Tibial artery (tissue), 4 donors: Measurements from ENCODE around the gene CD34.

Source experiments
- DNase-seq, 2 donors: peaks; one replicate each; pipeline ENCODE4 v3.0.0-alpha.2; 2019
- H3K27ac ChIP-seq, 2 donors: fragments of 200-600 bp; sonication (generic) in 1 of 2; 1 replicate in 1 of 2; 2 replicates in 1 of 2; pipeline ENCODE4 v1.5.1; 2018 to 2019; ENCODE audit warnings: mild to moderate bottlenecking in 1 of 2
- H3K27me3 ChIP-seq, 2 donors: fragments of 200-600 bp; sonication (generic) in 1 of 2; one replicate each; pipeline versions ENCODE4 v1.5.1 to v1.6.0; 2016 to 2019
- H3K36me3 ChIP-seq, 3 donors: fragments of 200-600 bp; sonication (generic) in 2 of 3; one replicate each; pipeline ENCODE4 v1.5.1; 2016 to 2019; ENCODE audit warnings: mild to moderate bottlenecking in 2 of 3
- H3K4me1 ChIP-seq, 4 donors: fragments of 200-600 bp; sonication (generic) in 2 of 4; 1 replicate in 3 of 4; 2 replicates in 1 of 4; pipeline ENCODE4 v1.5.1; 2016 to 2019
- H3K4me3 ChIP-seq, 2 donors: fragments of 200-600 bp; sonication (generic) in 1 of 2; 1 replicate in 1 of 2; 2 replicates in 1 of 2; pipeline ENCODE4 v1.5.1; 2018 to 2019; ENCODE audit warnings: mild to moderate bottlenecking in 2 of 2
- H3K9me3 ChIP-seq, 3 donors: fragments of 200-600 bp; sonication (generic) in 1 of 3; one replicate each; pipeline ENCODE4 v1.5.1; 2016 to 2019
- intact Hi-C: fragments of 100-400 bp; cut with DNase I; formaldehyde crosslinking; loops from one replicate; pipeline ENCODE4 v1.15.0; 2023; ENCODE audit warnings: low total_unique reads
- TF ChIP-seq, protein P1 (sequence below), 2 experiments: fragments of 200-600 bp in 1 of 2; fragments of 450-650 bp in 1 of 2; IDR thresholded peaks; one replicate each; pipeline ENCODE4 v1.5.1; 2017 to 2019; ENCODE audit warnings: antibody characterized with exemption in 2 of 2, mild to moderate bottlenecking in 1 of 2, moderate library complexity in 1 of 2

CD34 gene

DNA sequence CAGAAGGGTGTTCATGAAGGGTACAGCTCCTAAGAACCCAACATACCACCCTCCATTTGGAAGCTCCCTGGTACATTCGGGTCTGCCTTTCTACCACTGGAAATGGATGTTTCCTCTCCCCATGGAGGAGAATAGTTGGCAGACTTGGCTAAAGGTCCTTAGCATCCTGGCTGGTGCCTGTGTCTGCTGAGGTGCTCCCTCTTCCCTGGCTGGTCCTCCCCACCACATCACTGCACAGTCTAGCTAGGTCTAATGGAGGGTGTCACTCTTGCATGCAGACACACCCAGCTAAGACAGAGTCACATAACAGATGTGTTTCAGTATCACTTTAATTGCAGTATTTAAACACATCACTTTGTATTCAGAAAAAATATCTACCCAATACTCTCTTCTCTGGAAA is 24.7 kb downstream of the CD34 start:
- H3K4me1 ChIP-seq = peaks cover 4 to 47% (median 37%) of the 10 kb centered on the region in 4 donors

DNA sequence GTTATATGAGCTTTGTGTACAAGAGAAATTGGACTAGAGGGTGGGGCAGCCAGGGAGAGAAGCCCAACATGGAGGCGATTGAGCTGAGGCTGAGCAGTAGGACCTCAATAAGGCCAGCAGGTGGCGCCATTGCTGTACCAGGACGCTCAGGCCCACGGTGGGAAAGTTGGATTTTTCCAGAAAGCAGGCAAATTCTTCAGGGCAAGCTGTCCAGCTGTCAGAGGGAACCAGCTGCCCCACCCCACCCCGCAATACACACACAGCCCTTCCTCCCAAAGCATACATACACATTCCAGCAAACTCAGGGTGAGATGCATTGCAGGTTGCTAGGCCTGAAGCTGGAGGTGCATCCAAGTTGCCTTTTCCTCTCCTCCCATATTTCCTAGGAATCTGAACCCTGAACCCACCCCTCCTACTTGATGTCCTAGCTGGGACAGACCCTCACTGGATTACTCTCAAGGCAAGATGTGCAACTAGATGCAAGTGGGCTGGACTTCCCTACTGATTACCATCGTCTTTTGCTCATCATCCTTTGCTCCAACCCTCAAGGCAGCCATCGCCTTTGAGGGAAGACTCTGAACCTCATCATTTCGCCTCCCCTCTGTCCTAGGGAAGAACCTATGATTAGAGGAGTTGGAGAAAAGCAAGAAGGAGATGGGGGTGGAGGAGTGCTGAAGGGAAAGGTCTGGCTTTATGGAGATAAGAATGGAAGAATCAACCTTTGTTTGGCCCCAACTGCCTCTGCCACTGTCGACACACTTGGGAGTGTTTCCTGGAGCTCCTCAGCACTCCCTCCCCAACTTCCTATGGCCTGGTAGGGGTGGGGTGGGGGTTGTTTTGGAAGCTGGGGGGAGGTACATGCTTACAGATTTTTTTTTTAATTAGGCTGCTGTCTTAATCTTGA is 25.5 kb downstream of the CD34 start:
- intact Hi-C loops = loop anchor here (2.0 to 10.0 kb wide), 2 partner anchors 77 to 359 kb away; partner anchors contain the start of gene PLXNA2
- Histone ChIP-seq H3K4me1 (peaks cover 4 to 39% (median 29%) of the 10 kb centered on the region in 4 donors), H3K4me3 (no peak overlapping the region), H3K36me3 (no peaks in the 10 kb centered on the region), H3K27me3 (no peaks in the 10 kb centered on the region), H3K9me3 (no peaks in the 10 kb centered on the region), H3K27ac (peak overlapping the region in 1 of 2 donors; percentile 40)
- peak; percentile 87 to 90 for DNase-seq
- TF ChIP-seq, protein P1, sequence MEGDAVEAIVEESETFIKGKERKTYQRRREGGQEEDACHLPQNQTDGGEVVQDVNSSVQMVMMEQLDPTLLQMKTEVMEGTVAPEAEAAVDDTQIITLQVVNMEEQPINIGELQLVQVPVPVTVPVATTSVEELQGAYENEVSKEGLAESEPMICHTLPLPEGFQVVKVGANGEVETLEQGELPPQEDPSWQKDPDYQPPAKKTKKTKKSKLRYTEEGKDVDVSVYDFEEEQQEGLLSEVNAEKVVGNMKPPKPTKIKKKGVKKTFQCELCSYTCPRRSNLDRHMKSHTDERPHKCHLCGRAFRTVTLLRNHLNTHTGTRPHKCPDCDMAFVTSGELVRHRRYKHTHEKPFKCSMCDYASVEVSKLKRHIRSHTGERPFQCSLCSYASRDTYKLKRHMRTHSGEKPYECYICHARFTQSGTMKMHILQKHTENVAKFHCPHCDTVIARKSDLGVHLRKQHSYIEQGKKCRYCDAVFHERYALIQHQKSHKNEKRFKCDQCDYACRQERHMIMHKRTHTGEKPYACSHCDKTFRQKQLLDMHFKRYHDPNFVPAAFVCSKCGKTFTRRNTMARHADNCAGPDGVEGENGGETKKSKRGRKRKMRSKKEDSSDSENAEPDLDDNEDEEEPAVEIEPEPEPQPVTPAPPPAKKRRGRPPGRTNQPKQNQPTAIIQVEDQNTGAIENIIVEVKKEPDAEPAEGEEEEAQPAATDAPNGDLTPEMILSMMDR (IDR thresholded peaks at IDR 0.05) = peak; percentile 95 to 97

More for the DNA sequence above, 24.7 kb downstream of the CD34 start:
- H3K9me3 ChIP-seq = no peaks in the 10 kb centered on the region
- no peak overlapping the region for H3K27ac ChIP-seq
- H3K36me3 ChIP-seq = no peaks in the 10 kb centered on the region
- H3K4me3 ChIP-seq = no peak overlapping the region
- DNase-seq = no peak
- intact Hi-C loops = loop anchor here (10.0 kb wide), 1 partner anchor 359 kb away; the partner anchor contains the start of gene PLXNA2
- H3K27me3 ChIP-seq = no peaks in the 10 kb centered on the region
- TF ChIP-seq, protein P1 (IDR thresholded peaks at IDR 0.05) = no peak

DNA sequence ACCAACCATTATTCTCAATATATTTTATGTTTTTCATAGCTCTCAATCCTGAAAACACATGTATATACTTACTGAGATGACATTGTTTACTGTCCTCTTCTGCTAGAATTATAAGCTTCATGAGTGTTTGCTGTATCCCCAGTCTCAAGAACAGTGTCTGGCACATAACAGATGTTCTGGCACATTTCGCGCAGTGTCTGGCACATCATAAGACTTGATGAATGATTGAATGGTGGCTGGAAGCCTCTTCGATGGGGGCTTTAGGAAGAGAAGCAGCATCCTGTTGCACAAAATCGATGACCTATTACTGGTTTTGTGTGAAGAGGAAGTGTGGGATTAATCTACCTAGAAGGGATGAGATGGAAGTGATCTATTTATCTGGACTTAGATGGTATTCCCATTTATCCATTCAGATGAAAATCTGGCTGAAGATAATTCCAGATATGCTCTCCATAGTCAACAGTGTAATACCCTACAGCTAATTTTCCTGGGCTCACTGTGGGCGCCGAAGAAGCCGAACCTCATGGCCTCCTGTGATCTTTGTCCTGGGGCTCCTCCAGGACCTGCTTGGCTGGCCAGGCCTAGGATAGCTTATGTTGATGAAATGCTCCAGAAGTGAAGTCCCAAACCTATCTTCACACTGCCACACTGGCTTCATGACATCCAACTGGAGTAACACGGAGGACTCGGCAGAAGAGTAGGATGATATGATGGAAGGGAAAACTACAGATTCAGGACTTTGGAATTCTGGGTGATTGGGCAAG is 26.5 kb downstream of the CD34 start:
- Histone ChIP-seq H3K27ac (peak overlapping the region in 1 of 2 donors; percentile 40), H3K4me1 (peaks cover 4 to 29% (median 19%) of the 10 kb centered on the region in 4 donors), H3K4me3 (no peak overlapping the region), H3K9me3 (no peaks in the 10 kb centered on the region), H3K27me3 (no peaks in the 10 kb centered on the region), H3K36me3 (no peaks in the 10 kb centered on the region)
- intact Hi-C loops = loop anchor here (2.0 to 10.0 kb wide), 2 partner anchors 78 to 360 kb away; partner anchors contain the start of gene PLXNA2
- TF ChIP-seq, protein P1 (IDR thresholded peaks at IDR 0.05) = no peak
- no peak for DNase-seq

DNA sequence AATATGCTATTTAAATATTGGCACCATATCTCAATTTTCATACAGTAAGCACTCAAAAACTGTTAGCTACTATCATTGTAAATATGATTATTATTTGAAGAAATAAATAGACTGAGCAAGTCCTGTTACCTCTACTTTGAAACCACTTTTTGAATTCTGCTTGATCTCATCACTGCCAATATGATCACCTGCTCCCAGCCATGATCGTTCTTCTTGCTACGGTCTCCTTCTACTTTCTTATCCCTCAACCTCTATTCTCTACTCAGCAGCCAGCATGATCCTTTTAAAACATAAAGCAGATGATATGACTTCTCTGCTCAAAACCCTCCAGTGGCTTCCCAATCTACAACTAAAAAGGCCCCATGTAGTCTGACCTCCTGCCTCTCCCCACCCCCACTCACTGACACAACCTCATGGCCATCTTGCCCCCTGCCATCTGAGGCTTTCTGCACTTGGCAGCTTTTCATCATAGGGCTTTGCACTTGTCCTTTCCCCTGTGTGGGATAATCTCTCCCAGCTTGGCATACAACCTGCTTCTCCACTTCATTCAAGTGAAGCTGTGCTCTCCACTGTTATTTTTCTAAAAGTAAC is 27.2 kb downstream of the CD34 start:
- no peak overlapping the region for H3K27ac ChIP-seq
- no peaks in the 10 kb centered on the region for H3K27me3 ChIP-seq
- H3K4me1 ChIP-seq = peaks cover 4 to 22% (median 12%) of the 10 kb centered on the region in 4 donors
- H3K36me3 ChIP-seq = no peaks in the 10 kb centered on the region
- H3K4me3 ChIP-seq = no peak overlapping the region
- intact Hi-C loops = loop anchor here (2.0 to 10.0 kb wide), 2 partner anchors 79 to 361 kb away; partner anchors contain the start of gene PLXNA2
- TF ChIP-seq, protein P1 (IDR thresholded peaks at IDR 0.05) = no peak
- H3K9me3 ChIP-seq = no peaks in the 10 kb centered on the region
- DNase-seq = no peak

DNA sequence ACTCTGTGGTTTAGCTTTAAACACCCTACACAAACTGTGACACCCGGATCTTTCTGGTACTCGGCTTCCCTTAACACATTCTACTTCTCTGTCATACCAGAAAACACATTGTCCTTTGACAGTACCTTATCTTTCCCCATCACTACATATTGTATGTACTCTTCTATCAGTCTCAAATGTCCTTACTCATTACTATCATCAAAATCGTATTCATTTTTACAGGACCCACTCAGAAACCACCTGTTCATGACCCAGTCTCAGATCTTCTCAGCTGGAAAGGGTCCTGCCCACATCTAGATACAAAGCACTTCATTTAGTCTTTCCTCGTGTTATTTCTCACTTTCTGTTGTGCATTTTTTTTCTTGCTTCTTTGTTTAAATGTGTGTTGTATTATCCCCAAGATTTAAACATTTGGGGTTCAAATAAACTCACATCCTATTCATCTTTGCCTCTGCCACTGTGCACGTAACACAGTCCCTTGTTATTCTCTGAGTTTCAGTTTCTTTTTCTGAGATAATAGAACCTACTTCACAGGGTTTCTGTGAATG is 27.7 kb downstream of the CD34 start:
- H3K4me3 ChIP-seq = no peak overlapping the region
- intact Hi-C loops = loop anchor here (10.0 kb wide), 1 partner anchor 362 kb away; the partner anchor contains the start of gene PLXNA2
- no peaks in the 10 kb centered on the region for H3K36me3 ChIP-seq
- H3K27me3 ChIP-seq = no peaks in the 10 kb centered on the region
- DNase-seq = no peak
- no peak overlapping the region for H3K27ac ChIP-seq
- H3K4me1 ChIP-seq = peaks cover 4 to 17% (median 10%) of the 10 kb centered on the region in 4 donors
- no peaks in the 10 kb centered on the region for H3K9me3 ChIP-seq
- TF ChIP-seq, protein P1 (IDR thresholded peaks at IDR 0.05) = no peak
